ENCODE data around the gene IRF5.

- TF ChIP-seq POLR2AphosphoS5 (IDR thresholded peaks at IDR 0.05) = no peak
- TF ChIP-seq, protein P1, sequence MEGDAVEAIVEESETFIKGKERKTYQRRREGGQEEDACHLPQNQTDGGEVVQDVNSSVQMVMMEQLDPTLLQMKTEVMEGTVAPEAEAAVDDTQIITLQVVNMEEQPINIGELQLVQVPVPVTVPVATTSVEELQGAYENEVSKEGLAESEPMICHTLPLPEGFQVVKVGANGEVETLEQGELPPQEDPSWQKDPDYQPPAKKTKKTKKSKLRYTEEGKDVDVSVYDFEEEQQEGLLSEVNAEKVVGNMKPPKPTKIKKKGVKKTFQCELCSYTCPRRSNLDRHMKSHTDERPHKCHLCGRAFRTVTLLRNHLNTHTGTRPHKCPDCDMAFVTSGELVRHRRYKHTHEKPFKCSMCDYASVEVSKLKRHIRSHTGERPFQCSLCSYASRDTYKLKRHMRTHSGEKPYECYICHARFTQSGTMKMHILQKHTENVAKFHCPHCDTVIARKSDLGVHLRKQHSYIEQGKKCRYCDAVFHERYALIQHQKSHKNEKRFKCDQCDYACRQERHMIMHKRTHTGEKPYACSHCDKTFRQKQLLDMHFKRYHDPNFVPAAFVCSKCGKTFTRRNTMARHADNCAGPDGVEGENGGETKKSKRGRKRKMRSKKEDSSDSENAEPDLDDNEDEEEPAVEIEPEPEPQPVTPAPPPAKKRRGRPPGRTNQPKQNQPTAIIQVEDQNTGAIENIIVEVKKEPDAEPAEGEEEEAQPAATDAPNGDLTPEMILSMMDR (IDR thresholded peaks at IDR 0.05) = no peak
- no peak for TF ChIP-seq POLR2A (IDR thresholded peaks at IDR 0.05)
Measured at GRCh38 chr7:128910569-128910945, 27.2 kb upstream of the IRF5 start, which contains the start of gene KCP.

All from suprapubic skin (tissue), 4 donors.